HG02610 (cell line): Measurements from ENCODE around the gene FAHD1.

Experiments used
- ATAC-seq: cut with Tn5 transposase; IDR thresholded peaks from one replicate; pipeline ENCODE4 v1.9.1; 2021; ENCODE audit warnings: mild to moderate bottlenecking, moderate library complexity; ENCODE audit not compliant: unreplicated experiment

The FAHD1 gene

DNA sequence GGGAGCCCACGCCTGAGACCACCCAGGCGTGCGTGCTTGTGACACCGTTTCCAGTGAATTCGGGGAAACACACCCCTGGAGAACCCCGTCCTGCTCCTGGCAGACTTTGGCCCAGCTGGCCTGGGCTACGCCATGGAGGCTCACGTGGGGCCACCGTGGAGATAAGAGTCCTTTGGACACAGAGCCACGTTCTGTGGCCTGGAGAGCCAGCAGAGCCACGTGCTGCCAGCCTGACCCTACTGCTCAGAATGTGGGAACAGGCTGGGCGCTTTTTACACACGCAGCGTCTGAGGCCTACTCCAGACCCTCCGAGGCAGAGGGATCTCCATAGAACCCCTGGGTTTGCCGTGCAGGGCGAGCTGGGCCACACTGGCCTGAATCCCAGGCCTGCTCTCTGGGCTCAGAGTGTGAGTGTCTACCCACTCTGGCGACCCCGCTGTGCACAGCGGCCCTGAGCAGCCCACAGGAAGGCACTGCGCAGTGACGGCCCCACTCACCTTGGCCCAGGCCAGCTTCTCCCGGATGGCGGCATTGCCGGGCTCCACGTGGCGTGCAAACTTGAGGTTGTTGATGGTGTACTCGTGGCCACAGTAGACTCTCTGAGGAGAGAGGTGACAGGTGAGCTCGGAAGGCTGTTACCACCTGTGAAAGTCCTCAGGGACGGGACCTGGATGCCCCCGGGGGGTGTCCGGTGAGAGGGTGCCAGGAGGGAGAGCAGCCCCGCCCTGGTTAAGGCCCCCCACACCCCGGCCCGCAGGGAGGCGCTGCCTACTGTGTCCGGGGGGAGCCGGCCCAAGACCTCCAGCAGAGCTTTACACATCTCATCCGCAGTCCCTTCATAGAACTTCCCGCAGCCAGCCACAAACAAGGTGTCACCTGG, 10.4 kb upstream of the FAHD1 start:
- ATAC-seq = no peak

- no peak for ATAC-seq
Measured at GRCh38 chr16:1817276-1817589, 9.8 kb upstream of the FAHD1 start.

DNA sequence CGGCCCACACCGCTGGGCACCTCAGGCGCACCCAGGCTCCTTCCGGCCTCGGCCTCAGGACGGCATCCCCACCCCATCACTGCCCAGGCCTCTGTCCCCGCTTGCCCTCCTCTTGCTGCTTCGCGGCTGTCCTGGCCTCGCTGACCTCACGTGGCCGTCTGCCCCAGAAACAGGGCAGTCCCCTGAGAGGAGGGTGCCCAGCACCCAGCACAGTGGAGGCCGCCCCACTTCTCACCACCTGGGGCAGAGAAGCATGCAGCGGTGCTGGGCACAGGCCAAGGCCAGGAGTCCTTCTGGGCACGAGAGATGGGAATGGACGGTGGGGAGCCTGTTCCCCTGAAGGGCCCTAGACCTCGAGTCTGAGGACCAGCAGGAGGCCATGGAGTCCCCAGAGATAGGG, 9.3 kb upstream of the FAHD1 start:
- ATAC-seq = no peak

DNA sequence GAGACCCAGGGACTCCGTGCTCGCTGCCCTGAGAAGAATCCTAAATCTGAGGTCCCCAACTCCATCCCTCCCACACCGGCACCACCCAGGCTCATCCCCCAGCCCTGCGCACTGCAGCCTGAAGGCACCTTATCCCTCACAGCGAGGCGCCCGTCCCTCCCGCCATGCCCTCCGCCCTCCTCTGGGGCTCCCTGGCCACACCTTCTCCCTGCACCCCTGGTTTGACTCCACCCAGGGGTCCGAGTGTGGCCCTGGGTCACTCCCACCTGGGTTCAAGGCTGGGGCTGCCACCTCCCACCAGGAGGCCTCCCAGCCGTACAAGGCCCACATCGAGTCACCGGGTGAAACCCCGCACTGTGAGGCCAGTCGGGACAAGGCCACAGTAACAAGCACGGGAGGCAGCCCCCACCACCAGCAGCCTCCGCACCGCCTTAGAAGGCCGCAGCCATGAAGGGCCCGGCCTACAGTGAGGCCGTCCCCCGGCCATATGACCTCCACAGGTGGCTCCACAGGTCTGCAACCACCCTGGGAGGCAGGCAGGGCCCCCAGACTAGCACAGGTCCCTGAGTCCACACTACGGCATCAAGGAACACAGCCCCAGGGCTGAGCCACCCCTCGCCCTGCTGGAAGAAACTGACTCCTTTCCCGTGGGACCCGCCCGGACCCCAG, 8.7 kb upstream of the FAHD1 start:
- ATAC-seq = no peak

DNA sequence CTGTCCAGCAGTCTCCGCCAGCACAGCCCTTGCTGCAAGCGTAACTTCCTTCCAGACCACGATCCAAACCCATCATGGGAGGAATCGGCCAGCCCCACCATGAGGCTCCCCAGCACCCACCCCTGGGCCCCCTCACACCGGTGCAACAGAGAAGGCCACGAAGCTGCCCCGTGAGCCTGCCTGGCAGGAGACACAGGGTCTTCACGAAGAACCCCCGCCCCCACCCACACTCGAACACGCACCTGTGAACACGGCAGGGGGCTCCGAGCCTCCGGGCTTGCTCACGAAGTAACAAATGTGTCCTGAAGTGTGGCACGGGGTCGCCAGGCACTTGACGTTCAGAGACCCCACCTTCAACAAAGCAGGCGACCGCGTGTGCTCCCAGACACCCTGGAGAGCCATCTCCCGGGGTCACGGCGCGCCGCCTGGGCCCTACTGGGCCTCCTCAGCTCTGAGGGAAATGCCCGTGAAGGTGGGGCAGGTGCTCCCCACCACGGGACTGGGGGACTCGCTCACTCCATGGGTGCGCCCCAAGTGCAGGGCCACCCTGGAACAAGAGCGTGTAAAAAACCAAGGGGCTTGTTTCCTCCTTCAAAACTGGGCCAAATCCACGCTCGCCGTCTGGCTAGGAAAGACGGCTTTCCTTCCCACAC, 8.0 kb upstream of the FAHD1 start:
- ATAC-seq = no peak

- no peak for ATAC-seq
Measured at GRCh38 chr16:1819611-1820010, 7.4 kb upstream of the FAHD1 start.

- ATAC-seq = no peak
Measured at GRCh38 chr16:1820096-1820945, 6.7 kb upstream of the FAHD1 start.

DNA sequence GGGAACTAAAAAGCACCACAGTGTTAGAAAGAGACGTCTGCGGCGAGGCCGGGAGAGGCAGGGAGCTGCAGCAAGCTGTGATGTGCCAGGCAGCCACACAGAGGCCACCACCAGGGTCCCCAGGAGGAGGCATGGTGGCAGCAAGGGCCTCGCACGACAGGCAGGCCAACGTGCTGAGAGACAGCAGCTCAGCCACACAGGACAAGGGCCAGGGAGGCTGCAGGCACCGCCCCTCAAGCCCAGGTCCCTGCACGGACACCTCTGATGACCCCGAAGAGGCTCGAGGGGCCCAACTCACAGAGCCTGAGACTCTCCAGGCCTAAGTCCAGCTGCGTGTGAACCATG, 6.1 kb upstream of the FAHD1 start:
- ATAC-seq = no peak

- ATAC-seq = no peak
Measured at GRCh38 chr16:1821861-1822611, 5.0 kb upstream of the FAHD1 start.

GRCh38 chr16:1822801-1823200, 4.2 kb upstream of the FAHD1 start:
- no peak for ATAC-seq

- ATAC-seq = no peak
Measured at GRCh38 chr16:1823821-1824220, 3.2 kb upstream of the FAHD1 start.

DNA sequence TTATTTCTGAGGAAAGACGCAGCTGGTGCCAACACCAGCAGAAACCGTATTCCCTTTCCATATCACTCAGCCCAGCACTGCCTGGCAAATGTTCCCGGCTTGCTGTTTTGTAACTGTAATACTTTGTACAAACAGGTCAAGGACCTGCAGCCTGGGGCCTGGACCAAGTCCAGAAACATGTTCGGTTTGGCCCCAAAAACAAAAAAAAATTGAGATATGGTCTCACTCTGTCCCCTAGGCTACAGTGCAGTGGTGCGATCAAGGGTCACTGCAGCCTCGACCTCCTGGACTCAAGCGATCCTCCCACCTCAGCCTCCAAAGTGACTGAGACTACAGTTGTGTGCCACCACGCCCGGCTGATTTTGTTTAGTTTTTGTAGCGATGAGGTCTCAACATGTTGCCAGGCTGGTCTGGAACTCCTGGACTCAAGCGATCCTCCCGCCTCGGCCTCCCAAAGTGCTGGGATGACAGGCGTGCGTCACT, 1.6 kb upstream of the FAHD1 start:
- ATAC-seq = no peak

DNA sequence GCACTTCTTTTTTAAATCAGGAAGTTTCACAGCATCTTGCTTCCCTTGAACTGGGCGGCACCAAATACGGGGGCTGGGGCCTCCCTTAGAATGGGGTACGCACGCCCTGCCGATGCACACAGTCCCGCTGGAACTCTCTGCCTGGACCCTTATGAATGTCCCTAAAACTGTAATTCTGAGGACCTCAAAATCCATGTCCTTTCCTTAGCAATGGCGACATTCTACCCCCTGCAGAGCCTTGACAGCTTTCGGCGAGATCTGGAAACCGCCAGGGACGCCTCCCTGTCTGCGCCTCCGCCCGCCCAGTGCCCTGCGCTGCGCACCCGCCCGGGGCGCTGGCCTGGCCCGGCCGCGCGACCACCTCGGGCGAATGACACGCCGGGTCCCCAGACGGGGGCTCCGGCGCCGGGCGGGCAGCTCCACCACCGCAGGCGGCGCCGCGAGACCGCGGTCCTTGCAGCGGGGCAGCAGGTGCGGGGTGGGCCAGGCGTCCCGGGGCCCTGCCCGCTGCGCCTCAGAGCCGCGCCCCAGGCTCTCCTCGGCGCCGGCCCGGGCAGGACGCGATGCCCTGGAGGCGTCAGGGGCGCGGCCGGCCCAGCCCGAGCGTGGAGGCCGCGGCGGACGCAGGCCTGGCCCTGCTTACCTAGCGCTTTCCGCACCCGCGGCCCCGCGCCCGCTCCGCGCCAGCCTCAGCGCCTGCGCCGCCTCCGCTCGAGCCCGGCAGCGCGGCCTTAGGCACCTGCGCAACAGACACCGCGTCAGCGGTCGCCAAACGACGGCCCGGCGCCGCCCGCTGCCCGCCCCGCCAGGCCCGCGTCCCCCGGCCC, 929 bp upstream of the FAHD1 start:
- peak; percentile 36 for ATAC-seq

- no peak for ATAC-seq
Measured at GRCh38 chr16:1828645-1829410, 1.8 kb downstream of the FAHD1 start.

- ATAC-seq = no peak
Measured at GRCh38 chr16:1830213-1830612, 3.2 kb downstream of the FAHD1 start.

GRCh38 chr16:1831186-1832075, 4.4 kb downstream of the FAHD1 start:
- ATAC-seq = no peak

DNA sequence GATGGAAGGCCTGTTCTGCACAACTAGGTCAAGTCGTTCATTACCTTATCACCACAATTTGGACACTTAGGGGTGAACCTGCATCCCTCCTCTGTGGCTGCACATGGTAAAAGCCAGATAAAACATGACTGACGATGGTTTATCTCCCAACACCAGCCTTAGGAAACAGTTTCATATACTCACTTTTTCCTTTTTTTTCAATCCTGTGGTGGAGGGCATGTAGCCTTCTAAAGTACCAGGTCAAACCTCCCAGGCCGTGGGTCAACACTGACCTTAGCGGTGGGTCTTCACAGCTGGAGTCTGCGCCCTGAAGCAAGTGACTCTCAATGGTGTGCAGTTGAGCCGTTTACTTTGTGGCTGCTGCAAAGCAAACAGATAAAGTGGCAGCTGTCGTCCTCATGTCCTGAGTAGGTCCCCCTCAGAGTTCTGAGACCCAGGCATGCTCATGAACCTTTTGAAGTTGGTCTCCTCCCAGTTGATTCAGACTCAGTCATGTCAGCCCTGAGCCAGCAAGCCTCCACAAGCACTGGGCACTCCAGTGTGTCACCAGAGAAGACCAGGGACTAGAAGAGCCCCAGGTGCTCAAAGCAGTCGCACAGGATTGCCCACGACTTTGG, 5.9 kb downstream of the FAHD1 start:
- ATAC-seq = no peak
